IPS-NIHi7 (cell line): ENCODE results near the gene SAMSN1.
"Not testable (repeated sequence)": the region's sequence is repeated elsewhere in the genome, so short reads cannot be mapped to it uniquely, and the experiment has no call there.

Experiments
- DNase-seq: peaks from one replicate; pipeline ENCODE4 v3.0.0; 2012; ENCODE audit warnings: mixed read lengths; ENCODE audit errors: extremely low spot score

Gene SAMSN1

DNA sequence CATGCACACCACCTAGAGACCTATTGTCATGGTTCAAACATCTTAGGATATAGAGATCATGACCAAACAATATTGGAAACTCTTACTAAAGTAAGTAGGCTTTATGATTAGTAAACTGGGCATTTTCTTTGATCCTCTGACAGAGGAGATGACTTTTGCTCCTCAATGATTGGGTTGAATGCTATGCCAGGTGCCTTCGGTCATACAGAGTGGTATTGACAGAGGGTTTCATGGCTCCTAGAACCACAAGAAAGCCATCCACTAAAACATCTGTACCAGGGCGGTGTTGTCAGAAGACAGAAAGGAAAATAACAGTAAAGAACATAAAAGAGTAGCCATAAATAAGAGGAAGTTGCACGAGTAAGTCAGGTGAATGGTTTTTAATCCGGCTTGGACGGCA is 20.8 kb upstream of the SAMSN1 start:
- no peak for DNase-seq

GRCh38 chr21:14562959-14563358 is 16.8 kb upstream of the SAMSN1 start:
- DNase-seq, result no peak

DNA sequence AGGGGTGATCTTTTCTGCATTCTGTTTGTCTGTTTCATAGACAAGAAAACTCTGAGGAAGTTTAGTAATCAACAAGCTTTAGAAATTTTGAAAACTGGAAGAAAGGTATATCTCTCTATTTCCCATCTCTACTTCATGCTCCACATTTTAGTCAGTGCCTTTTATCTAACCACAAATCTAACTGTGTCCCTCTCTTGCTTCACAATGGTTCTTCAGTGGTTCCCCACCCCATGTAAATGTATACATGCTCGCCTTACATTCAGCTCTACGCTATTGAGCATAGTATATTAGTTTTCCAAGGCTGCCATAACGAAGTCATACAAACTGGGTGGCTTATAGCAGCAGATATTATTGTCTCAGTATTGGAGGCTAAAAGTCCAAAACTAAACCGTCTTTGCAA is 14.4 kb upstream of the SAMSN1 start:
- no peak for DNase-seq

DNA sequence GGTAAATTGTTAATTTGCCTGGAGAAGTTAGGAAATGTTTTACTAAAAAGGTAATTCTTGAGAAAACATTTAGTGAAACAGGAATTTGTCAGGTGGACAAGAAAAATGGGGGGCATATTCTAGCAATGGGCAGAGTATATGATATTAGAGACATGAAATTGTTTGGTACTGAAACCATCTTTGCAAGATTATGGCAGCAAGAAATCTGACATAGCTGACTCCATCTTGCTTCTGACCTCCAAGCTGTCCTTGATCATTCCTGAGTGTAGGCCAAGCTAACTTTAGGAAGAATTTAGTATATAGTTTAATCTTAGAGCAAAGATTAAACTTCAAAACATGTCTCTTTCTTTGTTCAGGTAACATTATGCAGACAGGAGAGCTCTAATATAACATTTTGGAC is 14.0 kb upstream of the SAMSN1 start:
- no peak for DNase-seq

DNA sequence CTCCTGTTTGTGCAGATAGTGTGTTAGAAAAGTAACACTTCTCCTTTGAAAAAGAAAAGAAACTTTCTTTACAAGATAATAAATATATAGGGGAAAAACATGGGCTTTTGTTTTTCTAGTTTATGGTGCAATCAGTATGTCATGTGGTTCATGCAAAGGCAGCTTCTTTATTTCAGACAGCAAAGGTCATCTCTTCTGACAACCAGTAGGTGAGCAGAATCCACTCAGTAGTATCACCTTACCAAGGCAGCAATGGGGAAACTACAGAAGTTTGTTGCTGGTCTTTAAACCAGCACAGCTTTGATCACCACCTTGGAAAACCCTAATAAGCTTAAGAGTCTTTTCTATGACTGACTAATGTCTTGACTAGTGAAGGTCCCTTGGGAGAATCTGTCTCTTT is 13.0 kb upstream of the SAMSN1 start:
- DNase-seq, result no peak

DNA sequence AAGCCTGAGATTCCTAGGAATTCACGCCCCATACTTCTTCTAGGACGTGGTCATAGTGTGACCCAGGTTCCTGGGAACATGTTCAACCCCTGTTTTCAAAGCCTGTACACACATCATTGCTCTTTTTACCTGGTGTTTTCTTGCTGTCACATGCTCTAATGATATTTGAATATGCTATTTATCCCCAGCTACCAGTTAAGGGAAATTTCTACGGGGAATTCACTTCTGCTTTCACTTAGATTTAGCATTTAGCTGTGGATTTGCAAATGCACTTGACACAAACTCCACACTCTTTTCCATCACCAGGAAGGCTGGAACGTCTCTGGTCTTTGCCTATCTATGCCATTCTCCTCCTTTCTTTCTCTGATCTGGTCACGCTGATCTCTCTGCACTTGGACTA is 11.3 kb upstream of the SAMSN1 start:
- no peak for DNase-seq

GRCh38 chr21:14554948-14555347 is 8.8 kb upstream of the SAMSN1 start:
- DNase-seq, result no peak

DNA sequence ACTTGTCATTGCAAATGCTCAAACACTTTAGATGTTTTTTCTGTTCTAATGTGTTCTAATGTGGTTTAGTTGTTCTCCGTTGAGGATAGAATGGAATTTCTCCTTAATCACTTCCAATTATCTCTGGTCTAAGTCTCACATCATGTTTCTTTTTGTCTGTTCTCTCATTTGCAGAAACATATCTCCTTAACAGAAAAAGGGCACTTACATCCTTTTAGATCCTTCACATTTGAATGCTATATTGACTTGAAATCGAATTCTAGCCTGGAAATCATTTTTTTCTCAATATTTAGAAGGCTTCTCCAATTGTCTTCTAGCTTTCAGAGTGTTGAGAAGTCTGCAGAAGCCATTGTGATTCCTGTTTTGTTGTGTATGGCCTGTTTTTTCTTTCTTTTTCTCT is 7.3 kb upstream of the SAMSN1 start:
- no peak for DNase-seq

DNA sequence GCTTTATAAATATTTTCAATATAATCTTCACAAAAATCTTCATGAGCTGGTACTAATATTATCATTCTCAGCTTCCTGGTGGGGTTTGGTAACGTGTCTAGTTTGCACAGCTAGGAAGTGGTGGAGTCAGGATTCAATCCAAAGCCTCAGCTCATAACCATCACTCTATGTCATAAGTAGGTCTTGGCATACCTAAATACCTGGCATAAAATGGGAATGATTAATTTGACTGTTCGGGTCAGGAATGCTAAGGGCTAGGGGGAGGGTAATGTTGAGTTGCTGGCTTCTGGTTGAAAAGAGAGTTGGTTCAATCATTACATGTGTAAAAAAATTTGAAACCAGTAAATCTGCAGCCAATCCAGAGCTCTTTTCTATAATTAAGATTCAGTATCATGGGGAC is 5.6 kb upstream of the SAMSN1 start:
- DNase-seq, result no peak

DNA sequence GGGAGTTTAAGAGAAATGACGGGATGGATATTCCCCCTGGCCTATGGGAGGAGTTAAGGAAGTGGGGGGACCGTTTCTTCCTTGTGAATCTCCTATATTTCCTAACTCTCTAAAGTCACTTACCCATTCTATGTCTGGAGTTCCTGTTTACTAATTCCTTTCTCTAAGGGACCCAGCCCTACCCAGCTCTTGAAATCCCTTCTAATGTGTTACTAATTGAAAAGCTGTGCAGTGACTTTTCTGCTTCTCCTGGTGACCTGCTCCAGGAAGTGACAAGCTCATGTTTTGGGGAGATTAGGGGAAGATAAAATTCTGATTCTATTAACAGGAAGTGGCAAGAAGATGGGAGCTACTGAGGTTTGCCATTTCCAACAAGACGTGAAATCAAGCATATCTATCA is 4.0 kb upstream of the SAMSN1 start:
- DNase-seq, result no peak

DNA sequence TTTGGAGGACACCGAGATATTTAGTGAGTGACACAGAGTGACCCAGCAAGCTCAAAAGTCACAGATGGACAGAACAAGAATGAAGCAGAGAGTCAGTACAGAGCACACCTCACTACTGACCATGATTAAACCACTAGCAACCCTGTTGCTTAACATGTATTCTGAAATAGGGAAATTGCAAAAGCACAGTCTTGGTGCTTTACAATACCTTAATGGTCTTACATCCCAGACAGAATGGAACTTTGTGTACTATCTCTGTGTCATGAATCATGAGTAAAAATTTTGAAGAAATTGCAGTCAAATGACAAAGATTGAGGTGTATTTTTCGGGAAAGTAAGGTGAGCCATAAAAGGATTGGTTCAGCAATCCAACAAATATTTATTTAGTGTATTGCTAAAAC is 2.7 kb upstream of the SAMSN1 start:
- DNase-seq, result no peak

- no peak for DNase-seq
Measured at GRCh38 chr21:14547834-14548513, 1.9 kb upstream of the SAMSN1 start.

GRCh38 chr21:14546719-14547118 is 604 bp upstream of the SAMSN1 start:
- not testable (repeated sequence) for DNase-seq

GRCh38 chr21:14543983-14544382 is 2.1 kb downstream of the SAMSN1 start:
- DNase-seq, result no peak

- no peak for DNase-seq
Measured at GRCh38 chr21:14542638-14543037, 3.5 kb downstream of the SAMSN1 start.

DNA sequence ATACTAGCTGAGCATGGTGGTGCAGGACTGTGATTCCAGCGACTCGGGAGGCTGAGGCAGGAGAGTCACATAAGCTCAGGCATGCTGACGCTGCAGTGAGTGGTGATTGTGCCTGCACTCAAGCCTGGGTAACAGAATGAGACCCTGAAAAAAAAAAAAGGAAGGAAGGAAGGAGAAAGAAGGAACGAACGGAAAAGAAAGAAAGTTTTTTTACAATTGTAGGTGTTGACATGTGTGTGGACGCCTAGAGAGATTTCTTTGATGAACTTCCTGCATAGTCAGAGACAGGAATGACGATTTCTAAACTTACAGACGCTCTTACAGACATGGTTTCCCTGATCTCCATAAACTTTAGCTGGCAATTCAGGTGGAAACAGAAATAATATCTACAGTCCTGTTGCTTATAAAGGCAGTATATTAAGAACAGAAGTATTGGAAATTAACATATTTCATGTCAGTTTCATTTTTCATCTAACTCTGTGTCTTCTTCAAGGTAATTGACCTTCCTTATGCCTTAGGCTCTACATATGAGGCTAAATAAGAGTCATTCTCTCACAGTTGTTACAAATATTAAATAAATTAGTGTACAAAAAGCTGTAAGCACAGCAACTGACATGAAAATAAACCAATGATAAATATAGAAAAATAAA is 4.1 kb downstream of the SAMSN1 start:
- no peak for DNase-seq

- DNase-seq, result no peak
Measured at GRCh38 chr21:14538483-14538882, 7.6 kb downstream of the SAMSN1 start.

DNA sequence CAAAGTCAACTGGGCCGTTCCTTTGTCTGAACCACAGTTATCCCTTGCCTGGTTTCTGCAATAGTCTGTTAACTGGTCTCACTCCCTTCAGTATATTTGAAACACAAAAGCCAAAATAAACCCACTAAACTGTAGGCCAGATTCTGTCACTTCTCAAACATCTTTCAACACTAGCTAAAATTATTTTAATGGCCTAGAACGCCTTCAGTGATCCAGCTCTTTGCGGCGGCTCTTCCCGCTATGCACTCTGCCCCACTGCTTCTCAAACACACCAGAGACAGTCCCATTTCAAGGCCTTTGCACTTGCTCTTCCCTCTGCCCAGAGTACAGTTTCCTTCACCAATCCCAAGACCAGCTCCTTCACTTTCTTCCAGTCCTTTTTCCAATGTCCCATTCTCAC is 9.2 kb downstream of the SAMSN1 start:
- DNase-seq, result no peak

GRCh38 chr21:14535702-14536101 is 10.4 kb downstream of the SAMSN1 start:
- DNase-seq, result no peak

DNA sequence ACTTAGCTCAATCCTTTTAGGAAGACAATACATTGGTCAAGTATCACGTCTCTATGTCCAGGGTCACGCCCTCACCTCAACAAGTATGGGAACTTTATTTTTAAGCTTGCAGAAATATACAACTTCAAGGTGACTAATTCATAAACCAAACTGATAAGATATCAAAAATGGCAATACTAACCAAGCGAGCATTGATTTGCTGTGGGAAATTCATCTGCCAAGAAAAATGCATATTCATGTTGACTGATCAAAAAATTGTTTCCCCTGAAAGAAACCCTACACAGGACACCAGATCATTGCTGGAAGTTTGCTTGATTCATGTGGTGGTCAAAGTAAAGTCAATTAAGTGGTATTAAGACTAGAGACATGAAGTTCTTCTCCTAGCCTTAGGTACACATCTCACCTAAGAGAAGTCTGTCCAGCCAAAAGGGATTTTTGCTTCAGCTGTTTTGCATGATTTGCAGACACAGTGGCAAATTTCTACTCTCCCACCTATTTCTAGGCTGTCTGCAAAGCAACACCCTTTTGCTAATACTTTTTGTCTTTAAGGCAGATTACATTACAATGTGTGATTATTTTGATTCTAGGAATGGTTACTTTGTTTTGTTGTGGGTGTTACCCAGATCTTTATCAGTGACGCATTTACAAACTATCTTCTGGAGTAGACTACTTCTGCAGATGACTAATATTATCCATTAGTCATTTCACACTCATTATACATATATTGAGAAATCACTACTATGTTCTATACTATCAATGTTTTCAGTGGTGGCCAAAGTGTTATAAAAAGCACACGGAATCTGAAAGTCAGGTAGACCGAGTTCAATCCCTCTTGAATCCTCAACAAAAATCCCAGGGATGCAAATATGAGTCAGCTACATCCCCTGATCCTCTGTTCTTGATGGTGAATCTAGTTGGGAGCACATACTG is 12.4 kb downstream of the SAMSN1 start:
- no peak for DNase-seq

GRCh38 chr21:14531757-14532316 is 14.3 kb downstream of the SAMSN1 start:
- DNase-seq, result no peak

GRCh38 chr21:14530592-14530991 is 15.5 kb downstream of the SAMSN1 start:
- no peak for DNase-seq
